ENCODE results near the gene LAMC2. TPM values are rescaled to one million over a fixed set of nuclear protein-coding genes. Genes with fewer than 3 reads are reported as not detected.

Gene LAMC2
- total RNA-seq, 2 experiments from 2014 or later, result 0.38 TPM; not detected in 1

DNA sequence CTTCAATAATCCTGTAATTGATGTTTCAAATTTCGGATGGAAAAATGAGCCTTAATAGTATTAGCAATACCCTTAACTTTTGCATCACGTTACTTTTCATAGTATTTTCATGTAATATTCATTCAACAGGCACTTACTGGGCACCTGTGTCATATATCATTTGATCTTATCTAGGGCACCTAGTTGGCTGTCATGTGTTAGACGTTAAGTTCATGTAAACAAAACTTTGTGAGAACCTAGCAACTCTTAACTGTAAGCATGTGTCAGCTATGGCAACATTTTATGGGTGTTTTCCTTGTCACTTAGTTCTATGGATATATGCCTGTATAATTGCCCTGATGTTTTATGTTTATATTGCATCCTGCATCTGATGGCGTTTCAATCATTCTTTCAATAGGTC lies 777 bp downstream of the LAMC2 start:
- Histone ChIP-seq H3K36me3 (ENCODE audit: insufficient read depth, low read length) (no peaks in the 10 kb centered on the region), H3K79me2 (ENCODE audit: insufficient read depth, low read depth, low read length) (no peaks in the 10 kb centered on the region), H3K4me2 (ENCODE audit: low read length) (no peak overlapping the region), H4K20me1 (ENCODE audit: insufficient read depth, low read length) (no peaks in the 10 kb centered on the region), H2AFZ (ENCODE audit: low read length) (no peak overlapping the region), H3K27ac (ENCODE audit: low read depth, low read length, poor library complexity, severe bottlenecking) (no peak overlapping the region), H3K9me3 (ENCODE audit: low read length) (no peaks in the 10 kb centered on the region), H3K9me2 (ENCODE audit: insufficient read depth, low read length) (no peaks in the 10 kb centered on the region), H3K4me3 (ENCODE audit: low read depth, low read length, poor library complexity, severe bottlenecking) (no peak overlapping the region), H3K4me1 (ENCODE audit: insufficient read depth, low read length, poor library complexity, severe bottlenecking) (no peaks in the 10 kb centered on the region)
- TF ChIP-seq, protein P1, sequence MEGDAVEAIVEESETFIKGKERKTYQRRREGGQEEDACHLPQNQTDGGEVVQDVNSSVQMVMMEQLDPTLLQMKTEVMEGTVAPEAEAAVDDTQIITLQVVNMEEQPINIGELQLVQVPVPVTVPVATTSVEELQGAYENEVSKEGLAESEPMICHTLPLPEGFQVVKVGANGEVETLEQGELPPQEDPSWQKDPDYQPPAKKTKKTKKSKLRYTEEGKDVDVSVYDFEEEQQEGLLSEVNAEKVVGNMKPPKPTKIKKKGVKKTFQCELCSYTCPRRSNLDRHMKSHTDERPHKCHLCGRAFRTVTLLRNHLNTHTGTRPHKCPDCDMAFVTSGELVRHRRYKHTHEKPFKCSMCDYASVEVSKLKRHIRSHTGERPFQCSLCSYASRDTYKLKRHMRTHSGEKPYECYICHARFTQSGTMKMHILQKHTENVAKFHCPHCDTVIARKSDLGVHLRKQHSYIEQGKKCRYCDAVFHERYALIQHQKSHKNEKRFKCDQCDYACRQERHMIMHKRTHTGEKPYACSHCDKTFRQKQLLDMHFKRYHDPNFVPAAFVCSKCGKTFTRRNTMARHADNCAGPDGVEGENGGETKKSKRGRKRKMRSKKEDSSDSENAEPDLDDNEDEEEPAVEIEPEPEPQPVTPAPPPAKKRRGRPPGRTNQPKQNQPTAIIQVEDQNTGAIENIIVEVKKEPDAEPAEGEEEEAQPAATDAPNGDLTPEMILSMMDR (conservative IDR thresholded peaks at IDR 0.05; ENCODE audit: low read length), result no peak
- no peak for TF ChIP-seq EZH2phosphoT487 (IDR thresholded peaks at IDR 0.05; ENCODE audit: borderline replicate concordance, low read depth, low read length)
- ChIA-PET CTCF (ENCODE audit: unreplicated experiment) (no interaction called here), POLR2A (no interaction called here)
- intact Hi-C loops (cut with micrococcal nuclease; ENCODE audit: unreplicated experiment), result no loop called here
- DNase-seq (ENCODE audit: low spot score), result no peak
- no TSS peak for BruUV-seq (replicated peaks)

- POLR2A ChIA-PET, result no interaction called here
- H2AFZ ChIP-seq (ENCODE audit: low read length), result no peak overlapping the region
- intact Hi-C loops (cut with micrococcal nuclease; ENCODE audit: unreplicated experiment), result no loop called here
- H3K27ac ChIP-seq (ENCODE audit: low read depth, low read length, poor library complexity, severe bottlenecking), result no peak overlapping the region
- no peaks in the 10 kb centered on the region for H3K9me2 ChIP-seq (ENCODE audit: insufficient read depth, low read length)
- no peaks in the 10 kb centered on the region for H3K4me1 ChIP-seq (ENCODE audit: insufficient read depth, low read length, poor library complexity, severe bottlenecking)
- TF ChIP-seq, protein P1 (conservative IDR thresholded peaks at IDR 0.05; ENCODE audit: low read length), result no peak
- TF ChIP-seq EZH2phosphoT487 (IDR thresholded peaks at IDR 0.05; ENCODE audit: borderline replicate concordance, low read depth, low read length), result no peak
- no TSS peak for BruUV-seq (replicated peaks)
- no peaks in the 10 kb centered on the region for H4K20me1 ChIP-seq (ENCODE audit: insufficient read depth, low read length)
- H3K4me2 ChIP-seq (ENCODE audit: low read length), result no peak overlapping the region
- no peak overlapping the region for H3K4me3 ChIP-seq (ENCODE audit: low read depth, low read length, poor library complexity, severe bottlenecking)
- no peaks in the 10 kb centered on the region for H3K36me3 ChIP-seq (ENCODE audit: insufficient read depth, low read length)
- no peaks in the 10 kb centered on the region for H3K79me2 ChIP-seq (ENCODE audit: insufficient read depth, low read depth, low read length)
- CTCF ChIA-PET (ENCODE audit: unreplicated experiment), result no interaction called here
- DNase-seq (ENCODE audit: low spot score), result no peak
- H3K9me3 ChIP-seq (ENCODE audit: low read length), result no peaks in the 10 kb centered on the region
Measured at GRCh38 chr1:183188240-183188639, 2.2 kb downstream of the LAMC2 start.

DNA sequence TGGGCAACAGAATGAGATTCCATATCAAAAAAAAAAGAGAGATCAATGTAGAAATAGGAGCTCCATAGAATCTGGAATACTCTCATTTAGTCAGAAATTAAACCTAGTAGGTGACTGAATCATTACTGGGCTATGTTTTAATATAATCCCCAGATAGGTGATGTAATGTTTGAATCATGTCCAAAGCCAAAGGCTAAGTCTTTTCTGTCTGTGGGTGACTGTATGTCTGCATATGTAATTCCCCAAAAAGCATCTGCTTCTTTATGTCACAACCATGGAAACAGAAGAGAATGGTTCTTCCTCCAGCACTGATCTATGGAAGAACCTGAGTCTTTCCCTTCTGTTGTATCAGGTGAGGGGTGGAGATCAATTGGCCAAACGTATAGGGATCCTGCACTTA lies 5.8 kb downstream of the LAMC2 start:
- Histone ChIP-seq H3K4me3 (ENCODE audit: low read depth, low read length, poor library complexity, severe bottlenecking) (no peak overlapping the region), H3K27ac (ENCODE audit: low read depth, low read length, poor library complexity, severe bottlenecking) (no peak overlapping the region), H3K4me2 (ENCODE audit: low read length) (no peak overlapping the region), H3K9me2 (ENCODE audit: insufficient read depth, low read length) (no peaks in the 10 kb centered on the region), H3K4me1 (ENCODE audit: insufficient read depth, low read length, poor library complexity, severe bottlenecking) (no peaks in the 10 kb centered on the region), H3K79me2 (ENCODE audit: insufficient read depth, low read depth, low read length) (no peaks in the 10 kb centered on the region), H4K20me1 (ENCODE audit: insufficient read depth, low read length) (no peaks in the 10 kb centered on the region), H3K9me3 (ENCODE audit: low read length) (no peaks in the 10 kb centered on the region), H2AFZ (ENCODE audit: low read length) (no peak overlapping the region), H3K36me3 (ENCODE audit: insufficient read depth, low read length) (no peaks in the 10 kb centered on the region)
- DNase-seq (ENCODE audit: low spot score), result no peak
- CTCF ChIA-PET (ENCODE audit: unreplicated experiment), result no interaction called here
- TF ChIP-seq EZH2phosphoT487 (IDR thresholded peaks at IDR 0.05; ENCODE audit: borderline replicate concordance, low read depth, low read length), result no peak
- TF ChIP-seq, protein P1 (conservative IDR thresholded peaks at IDR 0.05; ENCODE audit: low read length), result no peak
- BruUV-seq (replicated peaks), result no TSS peak
- POLR2A ChIA-PET, result interaction anchor here (0.7 kb wide), 2 partner anchors 119 to 230 kb away, joined by 3 to 4 read pairs; no protein-coding TSS in a partner anchor
- intact Hi-C loops (cut with micrococcal nuclease; ENCODE audit: unreplicated experiment), result no loop called here
